Measurements from ENCODE around the gene MKNK1.

The MKNK1 gene

GRCh38 chr1:46606255-46606965 is 2.3 kb upstream of the MKNK1 start:
- DNase-seq (ENCODE audit: extremely low read depth, low read depth), result no peak
- no peak overlapping the region for H3K4me3 ChIP-seq (replicated peaks; ENCODE audit: low read depth, low read length)
- no peak for TF ChIP-seq CTCF (IDR thresholded peaks at IDR 0.05; ENCODE audit: low read depth, low read length, missing control alignments)

- TF ChIP-seq CTCF (IDR thresholded peaks at IDR 0.05; ENCODE audit: low read depth, low read length, missing control alignments), result no peak
- H3K4me3 ChIP-seq (replicated peaks; ENCODE audit: low read depth, low read length), result no peak overlapping the region
- no peak for DNase-seq (ENCODE audit: extremely low read depth, low read depth)
These were observed 1.2 kb upstream of the MKNK1 start for GRCh38 chr1:46605232-46605631.

GRCh38 chr1:46603481-46603857 is 599 bp downstream of the MKNK1 start:
- no peak for DNase-seq (ENCODE audit: extremely low read depth, low read depth)
- TF ChIP-seq CTCF (IDR thresholded peaks at IDR 0.05; ENCODE audit: low read depth, low read length, missing control alignments), result no peak
- peak overlapping the region; percentile 72 for H3K4me3 ChIP-seq (replicated peaks; ENCODE audit: low read depth, low read length)

GRCh38 chr1:46601257-46602007 is 2.6 kb downstream of the MKNK1 start:
- TF ChIP-seq CTCF (IDR thresholded peaks at IDR 0.05; ENCODE audit: low read depth, low read length, missing control alignments), result no peak
- DNase-seq (ENCODE audit: extremely low read depth, low read depth), result no peak

GRCh38 chr1:46599059-46599970 is 4.8 kb downstream of the MKNK1 start:
- H3K4me3 ChIP-seq (replicated peaks; ENCODE audit: low read depth, low read length), result no peak overlapping the region
- no peak for DNase-seq (ENCODE audit: extremely low read depth, low read depth)
- no peak for TF ChIP-seq CTCF (IDR thresholded peaks at IDR 0.05; ENCODE audit: low read depth, low read length, missing control alignments)

More at GRCh38 chr1:46601257-46602007, 2.6 kb downstream of the MKNK1 start:
- H3K4me3 ChIP-seq (replicated peaks; ENCODE audit: low read depth, low read length), result no peak overlapping the region

GRCh38 chr1:46596846-46597245 is 7.2 kb downstream of the MKNK1 start:
- no peak overlapping the region for H3K4me3 ChIP-seq (replicated peaks; ENCODE audit: low read depth, low read length)
- TF ChIP-seq CTCF (IDR thresholded peaks at IDR 0.05; ENCODE audit: low read depth, low read length, missing control alignments), result no peak
- DNase-seq (ENCODE audit: extremely low read depth, low read depth), result no peak

All from HFF-Myc (cell line).